CD14-positive monocyte (primary cell): ENCODE results near the gene ITPR2. TPM values are rescaled to one million over a fixed set of nuclear protein-coding genes. Genes with fewer than 3 reads are reported as not detected.
"Not testable (repeated sequence)": the region's sequence is repeated elsewhere in the genome, so short reads cannot be mapped to it uniquely, and the experiment has no call there.

Source experiments
- DNase-seq, 3 donors: peaks; one replicate each; pipeline ENCODE4 v3.0.0-alpha.2; 2011 to 2022
- H2AFZ ChIP-seq: 2 replicates; pipeline ENCODE4 v1.6.0; 2012; ENCODE audit warnings: mild to moderate bottlenecking, low read depth, low read length, inconsistent platforms; ENCODE audit not compliant: insufficient read depth, poor library complexity, severe bottlenecking
- H3K27ac ChIP-seq, 2 donors: 1 replicate in 1 of 2; 2 replicates in 1 of 2; pipeline ENCODE4 v1.5.1; 2012 to 2013; ENCODE audit warnings: low read length in 2 of 2, control low read depth in 1 of 2, inconsistent platforms in 1 of 2, low read depth in 1 of 2, mild to moderate bottlenecking in 1 of 2
- H3K27me3 ChIP-seq, 2 donors: one replicate each; pipeline versions ENCODE4 v1.6.0 to v1.6.1; 2011 to 2013; ENCODE audit warnings: low read length in 2 of 2; ENCODE audit not compliant: control insufficient read depth in 2 of 2, insufficient read depth in 2 of 2
- H3K36me3 ChIP-seq, 2 donors: replicated peaks in 1 of 2; 1 replicate in 1 of 2; 2 replicates in 1 of 2; pipeline versions ENCODE4 v1.5.1 to v1.6.1; 2012 to 2013; ENCODE audit warnings: low read length in 2 of 2, control low read depth in 1 of 2, inconsistent platforms in 1 of 2, mild to moderate bottlenecking in 1 of 2; ENCODE audit not compliant: insufficient read depth in 2 of 2, control insufficient read depth in 1 of 2
- H3K4me1 ChIP-seq, 2 donors: 1 replicate in 1 of 2; 2 replicates in 1 of 2; pipeline versions ENCODE4 v1.5.1 to v1.6.1; 2012 to 2013; ENCODE audit warnings: low read length in 2 of 2, control low read depth in 1 of 2, inconsistent platforms in 1 of 2, mild to moderate bottlenecking in 1 of 2, moderate library complexity in 1 of 2; ENCODE audit not compliant: insufficient read depth in 2 of 2, control insufficient read depth in 1 of 2
- H3K4me2 ChIP-seq: replicated peaks from 2 replicates; pipeline ENCODE3; 2012; ENCODE audit warnings: low read length, moderate library complexity, mild to moderate bottlenecking; ENCODE audit not compliant: poor library complexity, severe bottlenecking; ENCODE audit errors: extremely low read depth
- H3K4me3 ChIP-seq, 3 experiments: fragments of 200-600 bp in 1 of 3; sonication (generic) in 1 of 3; replicated peaks in 1 of 3; 1 replicate in 2 of 3; 2 replicates in 1 of 3; pipeline ENCODE4 v1.5.1; 2011 to 2013; ENCODE audit warnings: low read length in 3 of 3, mild to moderate bottlenecking in 3 of 3, control low read depth in 2 of 3, low read depth in 2 of 3, inconsistent platforms in 1 of 3, moderate library complexity in 1 of 3
- H3K79me2 ChIP-seq: 2 replicates; pipeline ENCODE4 v1.6.0; 2012; ENCODE audit warnings: mild to moderate bottlenecking, control low read depth, inconsistent platforms, low read length, moderate library complexity; ENCODE audit not compliant: insufficient read depth
- H3K9ac ChIP-seq: 2 replicates; pipeline ENCODE4 v1.6.0; 2017; ENCODE audit warnings: low read length, mild to moderate bottlenecking; ENCODE audit not compliant: insufficient read depth, poor library complexity, severe bottlenecking
- H3K9me3 ChIP-seq, 2 donors: replicated peaks in 1 of 2; 1 replicate in 1 of 2; 2 replicates in 1 of 2; pipeline versions ENCODE4 v1.5.1 to v1.6.1; 2012 to 2013; ENCODE audit warnings: low read length in 2 of 2, control low read depth in 1 of 2; ENCODE audit not compliant: control insufficient read depth in 1 of 2, insufficient read depth in 1 of 2
- H4K20me1 ChIP-seq: 2 replicates; pipeline ENCODE4 v1.6.0; 2012; ENCODE audit warnings: mild to moderate bottlenecking, low read length, control low read depth, moderate library complexity; ENCODE audit not compliant: insufficient read depth
- H3K27ac Mint-ChIP-seq, 7 donors: one replicate each; pipeline ENCODE4 v1.8.0; 2020; ENCODE audit warnings: mild to moderate bottlenecking in 7 of 7, mixed read lengths in 7 of 7, moderate library complexity in 6 of 7, inconsistent platforms in 2 of 7
- H3K27me3 Mint-ChIP-seq, 3 donors: one replicate each; pipeline ENCODE4 v1.8.0; 2021 to 2022; ENCODE audit warnings: low read depth in 3 of 3, mild to moderate bottlenecking in 3 of 3, mixed read lengths in 3 of 3, moderate library complexity in 3 of 3, inconsistent platforms in 1 of 3
- H3K36me3 Mint-ChIP-seq, 2 donors: one replicate each; pipeline ENCODE4 v1.8.0; 2020; ENCODE audit warnings: mixed read lengths in 2 of 2, inconsistent platforms in 1 of 2, mild to moderate bottlenecking in 1 of 2
- H3K4me1 Mint-ChIP-seq: one replicate; pipeline ENCODE4 v1.8.0; 2020; ENCODE audit warnings: mild to moderate bottlenecking, mixed read lengths
- H3K4me3 Mint-ChIP-seq, 2 donors: one replicate each; pipeline ENCODE4 v1.8.0; 2020; ENCODE audit warnings: mild to moderate bottlenecking in 2 of 2, mixed read lengths in 2 of 2, moderate library complexity in 1 of 2
- H3K9me3 Mint-ChIP-seq, 7 donors: one replicate each; pipeline ENCODE4 v1.8.0; 2020 to 2022; ENCODE audit warnings: mixed read lengths in 7 of 7, mild to moderate bottlenecking in 6 of 7, moderate library complexity in 6 of 7, inconsistent platforms in 2 of 7
- WGBS: methylation state at CpG from one replicate; pipeline ENCODE4 v1.1.5; 2013; ENCODE audit warnings: missing lambda C conversion rate; ENCODE audit not compliant: insufficient coverage; 5-methylcytosine and 5-hydroxymethylcytosine counted together
- intact Hi-C, 2 donors: fragments of 100-400 bp; cut with micrococcal nuclease; formaldehyde crosslinking; loops; one replicate each; pipeline versions ENCODE4 v1.15.0 to v1.15.1; 2023
- polyA plus RNA-seq, 3 donors: library from polyadenylated mRNA; depleted of rRNA in 1 of 3; unstranded in 2 of 3; stranded (reverse) in 1 of 3; fragments of 300-500 nt in 2 of 3; fragments of >200 nt in 1 of 3; fragmentation: Illumina TruSeq in 2 of 3; gene quantifications; 1 replicate in 2 of 3; 2 replicates in 1 of 3; pipeline ENCODE4 v1.2.3, GENCODE V29; 2012 to 2021
- TF ChIP-seq, protein P1 (sequence below): fragments of 200-600 bp; IDR thresholded peaks from one replicate; pipeline ENCODE4 v1.8.0; 2022; ENCODE audit warnings: antibody characterized with exemption, mild to moderate bottlenecking

ITPR2 gene
- polyA plus RNA-seq, 3 donors: 2.7 to 6.4 (median 5.7) TPM

GRCh38 chr12:26778173-26778775 lies 54.7 kb downstream of the ITPR2 start:
- not testable (repeated sequence) for H3K27me3 ChIP-seq, H3K4me3 Mint-ChIP-seq, H3K9ac ChIP-seq

DNA sequence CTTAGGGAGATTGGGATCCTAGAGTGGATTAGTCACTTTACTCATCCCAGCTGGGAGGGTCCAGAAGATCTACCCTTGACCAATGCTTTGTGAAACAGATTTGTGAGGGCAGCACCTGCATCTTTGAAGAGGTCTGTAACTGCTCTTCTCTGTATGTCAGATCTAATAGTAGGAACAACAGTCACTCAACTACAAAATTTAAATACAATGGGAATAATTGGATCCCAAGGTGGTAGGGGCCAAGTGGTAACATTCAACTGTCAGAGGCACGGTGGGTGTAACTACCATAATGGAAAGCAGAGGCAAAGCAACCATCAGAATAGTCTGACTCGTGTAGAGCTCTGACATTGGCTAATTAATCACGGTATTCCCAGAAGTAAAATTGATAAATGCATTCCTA lies 55.8 kb downstream of the ITPR2 start:
- H3K4me3 Mint-ChIP-seq: no peak overlapping the region
- no peak overlapping the region for H3K9ac ChIP-seq
- H3K4me1 Mint-ChIP-seq: peaks cover 10% of the 10 kb centered on the region
- peaks cover 17 to 23% of the 10 kb centered on the region in 2 donors for H3K9me3 ChIP-seq
- no peak overlapping the region for H3K27ac ChIP-seq
- H3K4me3 ChIP-seq: no peak overlapping the region
- TF ChIP-seq, protein P1, sequence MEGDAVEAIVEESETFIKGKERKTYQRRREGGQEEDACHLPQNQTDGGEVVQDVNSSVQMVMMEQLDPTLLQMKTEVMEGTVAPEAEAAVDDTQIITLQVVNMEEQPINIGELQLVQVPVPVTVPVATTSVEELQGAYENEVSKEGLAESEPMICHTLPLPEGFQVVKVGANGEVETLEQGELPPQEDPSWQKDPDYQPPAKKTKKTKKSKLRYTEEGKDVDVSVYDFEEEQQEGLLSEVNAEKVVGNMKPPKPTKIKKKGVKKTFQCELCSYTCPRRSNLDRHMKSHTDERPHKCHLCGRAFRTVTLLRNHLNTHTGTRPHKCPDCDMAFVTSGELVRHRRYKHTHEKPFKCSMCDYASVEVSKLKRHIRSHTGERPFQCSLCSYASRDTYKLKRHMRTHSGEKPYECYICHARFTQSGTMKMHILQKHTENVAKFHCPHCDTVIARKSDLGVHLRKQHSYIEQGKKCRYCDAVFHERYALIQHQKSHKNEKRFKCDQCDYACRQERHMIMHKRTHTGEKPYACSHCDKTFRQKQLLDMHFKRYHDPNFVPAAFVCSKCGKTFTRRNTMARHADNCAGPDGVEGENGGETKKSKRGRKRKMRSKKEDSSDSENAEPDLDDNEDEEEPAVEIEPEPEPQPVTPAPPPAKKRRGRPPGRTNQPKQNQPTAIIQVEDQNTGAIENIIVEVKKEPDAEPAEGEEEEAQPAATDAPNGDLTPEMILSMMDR: no peak
- H4K20me1 ChIP-seq: no peaks in the 10 kb centered on the region
- intact Hi-C loops: no loop called here
- peaks cover 30 to 59% of the 10 kb centered on the region in 2 donors for H3K36me3 Mint-ChIP-seq
- H3K27ac Mint-ChIP-seq: no peak overlapping the region
- no peak for DNase-seq
- peaks cover 18 to 34% (median 25%) of the 10 kb centered on the region in 7 donors for H3K9me3 Mint-ChIP-seq
- no peaks in the 10 kb centered on the region for H3K4me1 ChIP-seq
- peaks cover 0 to 1% (median 0%) of the 10 kb centered on the region in 3 donors for H3K27me3 Mint-ChIP-seq
- H2AFZ ChIP-seq: no peak overlapping the region
- no peaks in the 10 kb centered on the region for H3K27me3 ChIP-seq
- H3K4me2 ChIP-seq: no peak overlapping the region
- H3K79me2 ChIP-seq: no peaks in the 10 kb centered on the region
- WGBS: 89% methylated on average over 1 of the region's 3 CpGs
- peaks cover 0 to 23% of the 10 kb centered on the region in 2 donors for H3K36me3 ChIP-seq

More at GRCh38 chr12:26778173-26778775, 54.7 kb downstream of the ITPR2 start:
- H3K27me3 Mint-ChIP-seq, DNase-seq, H3K4me1 ChIP-seq, H3K27ac ChIP-seq, H4K20me1 ChIP-seq, intact Hi-C loops, H3K4me3 ChIP-seq, H3K27ac Mint-ChIP-seq, H3K4me2 ChIP-seq, H3K79me2 ChIP-seq, H2AFZ ChIP-seq: not testable (repeated sequence)
- Mint-ChIP-seq H3K4me1 (peaks cover 18% of the 10 kb centered on the region), H3K36me3 (peaks cover 31 to 56% of the 10 kb centered on the region in 2 donors), H3K9me3 (peaks cover 18 to 34% (median 25%) of the 10 kb centered on the region in 7 donors)
- 96% methylated on average over 2 of the region's 5 CpGs for WGBS
- H3K36me3 ChIP-seq: peaks cover 0 to 23% of the 10 kb centered on the region in 2 donors
- peaks cover 17 to 23% of the 10 kb centered on the region in 2 donors for H3K9me3 ChIP-seq

DNA sequence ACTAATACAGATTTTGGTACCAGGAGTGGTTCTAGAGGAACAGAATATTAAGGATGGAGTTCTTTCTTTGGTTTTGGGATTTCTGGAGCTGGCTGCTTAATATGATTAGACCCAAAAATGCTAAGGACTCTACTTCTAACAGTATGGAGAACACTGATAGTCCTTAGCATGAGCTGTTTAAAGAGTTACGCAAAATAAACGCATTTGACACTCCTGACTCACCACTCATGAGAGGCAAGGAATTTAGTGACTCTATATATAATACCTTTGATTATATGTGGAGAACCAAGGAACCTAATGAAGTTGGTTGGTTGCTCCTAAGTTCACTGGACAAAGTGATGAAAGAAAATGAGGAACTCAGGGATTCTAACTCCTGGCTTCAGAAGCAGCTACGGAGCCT lies 57.0 kb downstream of the ITPR2 start:
- H3K4me2 ChIP-seq, H3K27ac ChIP-seq, H3K4me1 ChIP-seq, H3K9ac ChIP-seq, H4K20me1 ChIP-seq, intact Hi-C loops, H3K4me1 Mint-ChIP-seq, H3K79me2 ChIP-seq, H3K4me3 Mint-ChIP-seq, H3K27ac Mint-ChIP-seq, H3K4me3 ChIP-seq, H2AFZ ChIP-seq, H3K27me3 ChIP-seq, DNase-seq, H3K27me3 Mint-ChIP-seq: not testable (repeated sequence)
- peaks cover 18 to 32% (median 25%) of the 10 kb centered on the region in 7 donors for H3K9me3 Mint-ChIP-seq
- Histone ChIP-seq H3K36me3 (peaks cover 0 to 23% of the 10 kb centered on the region in 2 donors), H3K9me3 (peaks cover 17 to 23% of the 10 kb centered on the region in 2 donors)
- H3K36me3 Mint-ChIP-seq: peaks cover 23 to 52% of the 10 kb centered on the region in 2 donors
- whole genome bisulfite sequencing: 100% methylated on average over 1 of the region's 3 CpGs
